BJ (cell line): ENCODE data around the gene RGL1. TPM values are rescaled to one million over a fixed set of nuclear protein-coding genes. Genes with fewer than 3 reads are reported as not detected.

Source experiments
- CTCF ChIA-PET: fragments of 350-600 bp; formaldehyde crosslinking; extraction: SDS; loops from one replicate; lab custom pipeline; 2021; ENCODE audit warnings: antibody characterized with exemption, inconsistent platforms; lab: Yijun Ruan, JAX
- POLR2A ChIA-PET: fragments of 300-600 bp; sonication (Branson Sonifier 250); formaldehyde crosslinking; extraction: SDS; loops from one replicate; lab custom pipeline; 2021; ENCODE audit warnings: antibody characterized with exemption; lab: Charles Lee
- DNase-seq: peaks from one replicate; pipeline ENCODE4 v3.0.0-alpha.2; 2011; ENCODE audit warnings: low read depth
- H3K27me3 ChIP-seq: 2 replicates; pipeline ENCODE4 v1.6.0; 2011; ENCODE audit warnings: low read length; ENCODE audit not compliant: control insufficient read depth, insufficient read depth
- H3K36me3 ChIP-seq: 2 replicates; pipeline ENCODE4 v1.5.1; 2011; ENCODE audit warnings: low read length; ENCODE audit not compliant: control insufficient read depth, insufficient read depth
- H3K4me3 ChIP-seq: 2 replicates; pipeline ENCODE4 v1.5.1; 2011; ENCODE audit warnings: low read depth, mild to moderate bottlenecking, control low read depth, low read length
- polyA plus RNA-seq: library from polyadenylated mRNA; depleted of rRNA; stranded (reverse); fragments of >200 nt; gene quantifications from 2 replicates; pipeline ENCODE4 v1.2.3, GENCODE V29; 2011
- TF ChIP-seq, protein P1 (sequence below): IDR thresholded peaks from 2 replicates; pipeline ENCODE4 v1.5.1; 2011; ENCODE audit warnings: low read depth, mild to moderate bottlenecking, control low read depth, inconsistent platforms, low read length, moderate library complexity; ENCODE audit not compliant: insufficient read depth

Gene RGL1
- polyA plus RNA-seq, 1 experiment, result 9.7 TPM

DNA sequence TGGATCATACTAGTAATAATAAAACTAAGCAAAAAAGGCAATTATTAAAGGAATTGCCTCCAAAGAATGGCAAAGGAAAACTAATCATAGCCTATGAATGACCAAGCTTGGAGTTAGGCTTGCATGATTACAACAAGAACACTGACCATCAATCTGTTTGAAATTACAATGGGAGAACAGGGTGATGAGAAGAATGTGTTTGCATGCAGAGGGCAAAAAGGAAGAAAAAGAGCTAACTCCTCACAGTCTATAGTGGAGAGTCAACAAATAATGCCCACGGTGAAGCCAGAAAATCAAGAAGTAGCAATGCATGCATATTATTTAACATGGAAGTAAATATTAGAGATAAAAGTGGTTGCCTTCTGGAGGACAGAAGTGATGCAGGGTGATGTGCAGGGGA lies 160.8 kb downstream of the RGL1 start:
- no peak for DNase-seq
- POLR2A ChIA-PET, result no interaction called here
- H3K4me3 ChIP-seq, result no peak overlapping the region
- no peaks in the 10 kb centered on the region for H3K27me3 ChIP-seq
- CTCF ChIA-PET, result interaction anchor here (0.7 to 1.5 kb wide), 3 partner anchors 9 to 85 kb away, joined by 3 read pairs; no protein-coding TSS in a partner anchor
- no peaks in the 10 kb centered on the region for H3K36me3 ChIP-seq
- TF ChIP-seq, protein P1, sequence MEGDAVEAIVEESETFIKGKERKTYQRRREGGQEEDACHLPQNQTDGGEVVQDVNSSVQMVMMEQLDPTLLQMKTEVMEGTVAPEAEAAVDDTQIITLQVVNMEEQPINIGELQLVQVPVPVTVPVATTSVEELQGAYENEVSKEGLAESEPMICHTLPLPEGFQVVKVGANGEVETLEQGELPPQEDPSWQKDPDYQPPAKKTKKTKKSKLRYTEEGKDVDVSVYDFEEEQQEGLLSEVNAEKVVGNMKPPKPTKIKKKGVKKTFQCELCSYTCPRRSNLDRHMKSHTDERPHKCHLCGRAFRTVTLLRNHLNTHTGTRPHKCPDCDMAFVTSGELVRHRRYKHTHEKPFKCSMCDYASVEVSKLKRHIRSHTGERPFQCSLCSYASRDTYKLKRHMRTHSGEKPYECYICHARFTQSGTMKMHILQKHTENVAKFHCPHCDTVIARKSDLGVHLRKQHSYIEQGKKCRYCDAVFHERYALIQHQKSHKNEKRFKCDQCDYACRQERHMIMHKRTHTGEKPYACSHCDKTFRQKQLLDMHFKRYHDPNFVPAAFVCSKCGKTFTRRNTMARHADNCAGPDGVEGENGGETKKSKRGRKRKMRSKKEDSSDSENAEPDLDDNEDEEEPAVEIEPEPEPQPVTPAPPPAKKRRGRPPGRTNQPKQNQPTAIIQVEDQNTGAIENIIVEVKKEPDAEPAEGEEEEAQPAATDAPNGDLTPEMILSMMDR, result no peak

DNA sequence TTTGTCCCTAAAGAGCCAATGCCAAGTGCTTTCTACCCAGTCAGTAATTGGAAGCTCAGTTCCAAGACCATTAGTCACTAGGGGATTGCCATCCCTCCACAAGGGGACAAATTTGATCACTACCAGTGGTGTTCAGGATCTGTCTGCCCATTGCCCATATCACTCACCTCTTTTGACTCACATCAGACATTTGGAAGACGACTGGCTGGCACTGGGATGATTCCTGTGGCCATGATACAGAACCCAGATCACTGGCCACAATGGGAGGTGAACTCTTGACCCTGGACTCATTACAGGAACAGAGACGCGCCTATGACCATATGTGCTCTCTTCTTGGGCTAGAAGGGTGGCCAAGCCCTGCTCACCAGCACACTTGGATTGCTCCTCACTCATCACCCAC lies 161.6 kb downstream of the RGL1 start:
- Histone ChIP-seq H3K27me3 (no peaks in the 10 kb centered on the region), H3K36me3 (no peaks in the 10 kb centered on the region), H3K4me3 (no peak overlapping the region)
- TF ChIP-seq, protein P1, result no peak
- POLR2A ChIA-PET, result no interaction called here
- CTCF ChIA-PET, result no interaction called here
- no peak for DNase-seq

DNA sequence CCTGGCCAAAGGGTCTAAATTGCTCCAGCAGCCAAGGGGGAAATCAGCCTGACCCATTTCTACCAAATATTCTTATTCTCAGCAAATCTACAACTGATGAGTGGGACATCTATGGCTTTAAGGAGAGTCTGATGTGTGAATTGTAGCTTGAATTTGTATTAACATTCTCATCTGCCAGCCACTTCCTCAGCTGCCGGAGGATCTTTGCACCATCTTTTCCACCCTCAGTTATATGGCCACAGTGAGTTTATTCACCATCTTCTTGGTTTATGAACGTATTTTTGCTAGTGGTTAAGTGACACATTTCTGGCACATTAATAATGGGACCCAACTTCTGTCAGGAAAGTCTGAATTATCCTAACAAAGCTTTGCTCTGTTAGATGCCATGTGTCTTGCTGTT lies 163.0 kb downstream of the RGL1 start:
- DNase-seq, result no peak
- Histone ChIP-seq H3K27me3 (no peaks in the 10 kb centered on the region), H3K4me3 (no peak overlapping the region), H3K36me3 (no peaks in the 10 kb centered on the region)
- POLR2A ChIA-PET, result no interaction called here
- CTCF ChIA-PET, result no interaction called here
- TF ChIP-seq, protein P1, result no peak

DNA sequence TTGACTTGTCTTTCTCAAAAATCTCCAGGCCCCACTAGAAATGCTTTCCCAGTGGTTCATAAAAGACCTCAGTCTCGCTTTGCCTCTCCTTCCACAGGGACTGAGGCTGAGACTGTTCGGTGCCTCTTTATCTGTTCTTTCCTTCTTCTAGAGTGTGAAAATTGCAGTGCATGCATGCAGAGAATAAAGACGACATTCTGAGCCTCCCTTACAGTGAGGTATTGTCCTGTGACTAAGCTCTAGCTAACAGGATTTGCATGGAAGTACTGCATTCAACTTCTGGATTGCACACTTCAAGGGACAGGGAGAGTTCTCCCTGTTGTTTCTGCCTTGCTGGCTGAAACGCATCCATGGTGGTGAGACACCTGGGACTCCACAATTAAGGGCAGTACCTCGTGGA lies 163.5 kb downstream of the RGL1 start:
- no peaks in the 10 kb centered on the region for H3K36me3 ChIP-seq
- no peaks in the 10 kb centered on the region for H3K27me3 ChIP-seq
- no peak overlapping the region for H3K4me3 ChIP-seq
- ChIA-PET POLR2A (no interaction called here), CTCF (no interaction called here)
- TF ChIP-seq, protein P1, result no peak
- DNase-seq, result no peak

DNA sequence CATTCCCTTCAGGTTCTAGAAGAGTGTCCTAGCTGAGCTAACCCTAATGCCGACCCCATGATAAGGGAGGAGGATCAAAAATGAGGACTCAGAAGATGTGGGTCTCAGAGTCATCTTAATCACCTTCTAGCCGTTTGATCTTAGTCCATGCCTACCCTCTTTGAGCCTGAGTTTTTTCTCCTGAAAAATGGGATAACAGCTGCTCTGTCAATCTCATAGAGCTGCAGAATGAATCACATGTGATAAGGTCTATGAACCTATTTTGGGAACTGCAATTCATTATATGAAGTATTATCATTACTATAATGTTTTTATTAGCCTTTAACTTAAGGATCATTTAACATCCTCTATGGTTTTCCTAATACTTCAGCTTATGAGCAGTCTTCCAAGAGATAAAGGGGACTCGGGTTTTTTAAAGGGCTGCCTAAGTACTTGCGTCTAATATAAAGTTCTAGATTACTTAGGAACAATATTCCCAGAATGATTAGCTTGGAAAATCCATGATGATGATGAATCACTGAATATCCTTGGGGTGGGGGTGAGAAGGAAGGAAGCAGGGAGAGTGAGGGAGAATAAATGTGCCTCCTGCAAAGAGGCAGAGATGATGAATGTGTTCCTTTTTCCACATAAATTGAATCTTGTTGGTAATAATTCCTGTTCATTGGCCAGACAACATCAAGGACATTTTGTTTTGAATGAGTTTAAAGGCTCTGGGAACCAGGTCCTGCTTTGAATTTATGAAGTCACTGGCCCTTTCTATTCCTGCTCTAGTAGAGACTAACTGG lies 165.8 kb downstream of the RGL1 start:
- H3K27me3 ChIP-seq, result no peaks in the 10 kb centered on the region
- POLR2A ChIA-PET, result no interaction called here
- TF ChIP-seq, protein P1, result no peak
- no peak for DNase-seq
- CTCF ChIA-PET, result interaction anchor here (1.0 to 1.5 kb wide), 4 partner anchors 7 to 61 kb away, joined by 3 to 7 read pairs (median 3); no protein-coding TSS in a partner anchor
- H3K36me3 ChIP-seq, result no peaks in the 10 kb centered on the region
- H3K4me3 ChIP-seq, result no peak overlapping the region
